Upper lobe of left lung (tissue), 6 donors: ENCODE measurements around the gene ACP7. TPM values are rescaled to one million over a fixed set of nuclear protein-coding genes. Genes with fewer than 3 reads are reported as not detected.

Experiments
- ATAC-seq, 2 donors: fragments of 200-7000 bp; cut with Tn5 transposase; one replicate each; pipeline ENCODE4 v1.9.1; 2022; ENCODE audit warnings: mild to moderate bottlenecking in 2 of 2, moderate library complexity in 2 of 2; ENCODE audit not compliant: low FRiP score in 2 of 2
- DNase-seq, 2 donors: peaks; one replicate each; pipeline ENCODE4 v3.0.0-alpha.2; 2019 to 2020
- H3K27ac ChIP-seq, 4 donors: fragments of 200-600 bp; sonication (generic); one replicate each; pipeline ENCODE4 v1.5.1; 2016 to 2019
- H3K27me3 ChIP-seq, 4 donors: fragments of 200-600 bp; sonication (generic); one replicate each; pipeline ENCODE4 v1.5.1; 2017 to 2019
- H3K36me3 ChIP-seq, 4 donors: fragments of 200-600 bp; sonication (generic); one replicate each; pipeline ENCODE4 v1.5.1; 2016 to 2019
- H3K4me1 ChIP-seq, 4 donors: fragments of 200-600 bp; sonication (generic); one replicate each; pipeline ENCODE4 v1.5.1; 2018 to 2019
- H3K4me3 ChIP-seq, 4 donors: fragments of 200-600 bp; sonication (generic); one replicate each; pipeline ENCODE4 v1.5.1; 2017 to 2019; ENCODE audit warnings: mild to moderate bottlenecking in 2 of 4, moderate library complexity in 1 of 4
- H3K9me3 ChIP-seq, 4 donors: fragments of 200-600 bp; sonication (generic); one replicate each; pipeline ENCODE4 v1.5.1; 2018 to 2019
- CTCF ChIP-seq, 6 experiments: fragments of 450-650 bp in 4 of 6; fragments of 200-600 bp in 2 of 6; sonication (generic) in 2 of 6; IDR thresholded peaks; one replicate each; pipeline ENCODE4 v1.5.1; 2016 to 2019; ENCODE audit warnings: antibody characterized with exemption in 6 of 6
- EP300 ChIP-seq, 4 donors: sonication (generic); formaldehyde crosslinking; IDR thresholded peaks; one replicate each; pipeline ENCODE4 v1.5.1; 2017; ENCODE audit warnings: antibody characterized with exemption in 4 of 4, control low read depth in 2 of 4
- POLR2A ChIP-seq, 4 donors: fragments of 450-650 bp; IDR thresholded peaks; one replicate each; pipeline ENCODE4 v1.5.1; 2016 to 2017; ENCODE audit warnings: antibody characterized with exemption in 4 of 4, mild to moderate bottlenecking in 2 of 4
- POLR2AphosphoS5 ChIP-seq, 2 donors: sonication (generic); formaldehyde crosslinking; IDR thresholded peaks; one replicate each; pipeline ENCODE4 v1.5.1; 2017; ENCODE audit warnings: antibody characterized with exemption in 2 of 2
- WGBS, 2 donors: methylation state at CpG; one replicate each; pipeline ENCODE4 v1.1.5; 2017 to 2018; 5-methylcytosine and 5-hydroxymethylcytosine counted together
- total RNA-seq, 6 donors: library from RNA; depleted of rRNA in 4 of 6; stranded (reverse); fragments of >200 nt in 4 of 6; gene quantifications; one replicate each; pipeline versions ENCODE4 v1.1.0 to v1.2.1, GENCODE V29; 2016 to 2021
- donor health status: DM: no; HTN: no; CAD: no; lungs with moderate emphysema.
- donor health status: DM: no; HTN: yes; CAD: no; lungs with severe emphysema.

Gene ACP7
- total RNA-seq, 6 donors from 2014 or later = not detected

GRCh38 chr19:39138221-39139211 is 54.3 kb downstream of the ACP7 start:
- Histone ChIP-seq H3K4me3 (peak overlapping the region in 3 of 4 donors; percentile 17 to 47 (median 33)), H3K36me3 (no peaks in the 10 kb centered on the region), H3K27me3 (no peaks in the 10 kb centered on the region), H3K9me3 (no peaks in the 10 kb centered on the region), H3K4me1 (peaks cover 47 to 65% (median 57%) of the 10 kb centered on the region in 4 donors), H3K27ac (peak overlapping the region in 3 of 4 donors; percentile 48 to 88 (median 73))
- no peak for ATAC-seq
- 66 to 79% methylated on average over 17 to 20 of the region's 20 CpGs for WGBS, 2 donors
- no peak for DNase-seq
- TF ChIP-seq CTCF (IDR thresholded peaks at IDR 0.05) (no peak), POLR2A (IDR thresholded peaks at IDR 0.05) (no peak), POLR2AphosphoS5 (IDR thresholded peaks at IDR 0.05) (no peak), EP300 (IDR thresholded peaks at IDR 0.05) (no peak)

GRCh38 chr19:39139305-39139874 is 55.2 kb downstream of the ACP7 start:
- 64 to 70% methylated on average over 8 of the region's 8 CpGs for WGBS, 2 donors
- H3K4me1 ChIP-seq = peaks cover 45 to 63% (median 58%) of the 10 kb centered on the region in 4 donors
- H3K36me3 ChIP-seq = no peaks in the 10 kb centered on the region
- ATAC-seq = no peak
- DNase-seq = no peak
- TF ChIP-seq POLR2AphosphoS5 (IDR thresholded peaks at IDR 0.05) (no peak), EP300 (IDR thresholded peaks at IDR 0.05) (no peak), CTCF (IDR thresholded peaks at IDR 0.05) (no peak), POLR2A (IDR thresholded peaks at IDR 0.05) (no peak)
- no peaks in the 10 kb centered on the region for H3K27me3 ChIP-seq
- peak overlapping the region in 3 of 4 donors; percentile 48 to 88 (median 73) for H3K27ac ChIP-seq
- H3K9me3 ChIP-seq = no peaks in the 10 kb centered on the region
- H3K4me3 ChIP-seq = peak overlapping the region in 2 of 4 donors; percentile 33 to 47

GRCh38 chr19:39139971-39140453 is 55.8 kb downstream of the ACP7 start:
- Histone ChIP-seq H3K4me3 (peak overlapping the region in 2 of 4 donors; percentile 33 to 47), H3K4me1 (peaks cover 50 to 69% (median 64%) of the 10 kb centered on the region in 4 donors), H3K27ac (peak overlapping the region in 3 of 4 donors; percentile 48 to 88 (median 73)), H3K9me3 (no peaks in the 10 kb centered on the region), H3K36me3 (no peaks in the 10 kb centered on the region), H3K27me3 (no peaks in the 10 kb centered on the region)
- DNase-seq = no peak
- ATAC-seq = no peak
- TF ChIP-seq EP300 (IDR thresholded peaks at IDR 0.05) (no peak), POLR2AphosphoS5 (IDR thresholded peaks at IDR 0.05) (no peak), CTCF (IDR thresholded peaks at IDR 0.05) (no peak), POLR2A (IDR thresholded peaks at IDR 0.05) (no peak)
- 37 to 47% methylated on average over 7 of the region's 7 CpGs for WGBS, 2 donors

GRCh38 chr19:39140594-39140993 is 56.4 kb downstream of the ACP7 start:
- Histone ChIP-seq H3K36me3 (no peaks in the 10 kb centered on the region), H3K27me3 (no peaks in the 10 kb centered on the region), H3K27ac (peak overlapping the region in 2 of 4 donors; percentile 73 to 88), H3K9me3 (no peaks in the 10 kb centered on the region), H3K4me3 (peak overlapping the region in 1 of 4 donors; percentile 47), H3K4me1 (peaks cover 56 to 73% (median 70%) of the 10 kb centered on the region in 4 donors)
- TF ChIP-seq EP300 (IDR thresholded peaks at IDR 0.05) (no peak), CTCF (IDR thresholded peaks at IDR 0.05) (no peak)
- WGBS, 2 donors = 69 to 86% methylated on average over 2 to 5 of the region's 5 CpGs
- ATAC-seq = no peak
- DNase-seq = no peak
